HEK293 (cell line): Measurements from ENCODE around the gene C17orf100.
A peak's percentile ranks its signal among the peaks of the same experiment; 100 is the strongest.

Experiments
- GLI4 ChIP-seq: fragments of 450-650 bp; formaldehyde crosslinking; IDR thresholded peaks from 2 replicates; pipeline ENCODE4 v1.5.1; 2016; ENCODE audit warnings: missing biosample characterization, missing genetic modification characterization
- KLF16 ChIP-seq: fragments of 450-650 bp; formaldehyde crosslinking; IDR thresholded peaks from 2 replicates; pipeline ENCODE4 v1.5.1; 2017; ENCODE audit warnings: missing biosample characterization, missing genetic modification characterization
- KLF8 ChIP-seq: fragments of 450-650 bp; formaldehyde crosslinking; IDR thresholded peaks from 2 replicates; pipeline ENCODE4 v1.5.1; 2016; ENCODE audit warnings: missing biosample characterization, missing genetic modification characterization
- MEIS1 ChIP-seq: sonication (generic); formaldehyde crosslinking; IDR thresholded peaks from 2 replicates; pipeline ENCODE4 v1.8.1; 2022; ENCODE audit warnings: missing genetic modification reagents, mild to moderate bottlenecking, borderline replicate concordance
- SCRT2 ChIP-seq: fragments of 450-650 bp; formaldehyde crosslinking; IDR thresholded peaks from 2 replicates; pipeline ENCODE4 v1.5.1; 2016; ENCODE audit warnings: missing biosample characterization, missing genetic modification characterization
- TCF7L2 ChIP-seq: IDR thresholded peaks from 2 replicates; pipeline ENCODE4 v1.6.1; 2011; ENCODE audit warnings: low read depth, mild to moderate bottlenecking, inconsistent platforms, low read length, moderate library complexity, borderline replicate concordance
- ZBTB7A ChIP-seq: fragments of 450-650 bp; formaldehyde crosslinking; IDR thresholded peaks from 2 replicates; pipeline ENCODE4 v1.5.1; 2016; ENCODE audit warnings: low read depth, missing biosample characterization, missing genetic modification characterization
- ZFHX2 ChIP-seq: fragments of 450-650 bp; formaldehyde crosslinking; conservative IDR thresholded peaks from 2 replicates; pipeline ENCODE4 v1.5.1; 2016; ENCODE audit warnings: missing biosample characterization, missing genetic modification characterization
- ZNF324 ChIP-seq: fragments of 450-650 bp; formaldehyde crosslinking; IDR thresholded peaks from 2 replicates; pipeline ENCODE4 v1.5.1; 2016; ENCODE audit warnings: missing biosample characterization, missing genetic modification characterization
- ZNF391 ChIP-seq: fragments of 450-650 bp; formaldehyde crosslinking; IDR thresholded peaks from 2 replicates; pipeline ENCODE4 v1.5.1; 2016; ENCODE audit warnings: low read depth, missing biosample characterization, missing genetic modification characterization, borderline replicate concordance
- ZNF571 ChIP-seq: fragments of 450-650 bp; formaldehyde crosslinking; IDR thresholded peaks from 2 replicates; pipeline ENCODE4 v1.5.0; 2017; ENCODE audit warnings: missing biosample characterization, missing genetic modification characterization
- ZNF600 ChIP-seq: fragments of 450-650 bp; formaldehyde crosslinking; IDR thresholded peaks from 2 replicates; pipeline ENCODE4 v1.5.1; 2016; ENCODE audit warnings: missing biosample characterization, missing genetic modification characterization
- ZNF610 ChIP-seq: fragments of 450-650 bp; formaldehyde crosslinking; IDR thresholded peaks from 2 replicates; pipeline ENCODE4 v1.5.1; 2016; ENCODE audit warnings: missing biosample characterization, missing genetic modification characterization, borderline replicate concordance
- ZNF76 ChIP-seq: fragments of 450-650 bp; formaldehyde crosslinking; IDR thresholded peaks from 2 replicates; pipeline ENCODE4; 2016; ENCODE audit warnings: low read depth, missing biosample characterization, missing genetic modification characterization, borderline replicate concordance
- ZNF843 ChIP-seq: fragments of 450-650 bp; formaldehyde crosslinking; IDR thresholded peaks from 2 replicates; pipeline ENCODE4 v1.5.1; 2016; ENCODE audit warnings: missing biosample characterization, missing genetic modification characterization
- ZSCAN30 ChIP-seq: fragments of 450-650 bp; IDR thresholded peaks from 2 replicates; pipeline ENCODE4 v1.5.1; 2018; ENCODE audit warnings: missing biosample characterization, mild to moderate bottlenecking, missing genetic modification characterization, moderate library complexity
- TF ChIP-seq, protein P1 (sequence below): fragments of 450-650 bp; formaldehyde crosslinking; IDR thresholded peaks from 2 replicates; pipeline ENCODE4 v1.5.1; 2016; ENCODE audit warnings: missing biosample characterization, missing genetic modification characterization
- TF ChIP-seq, protein P2 (sequence below): fragments of 450-650 bp; formaldehyde crosslinking; conservative IDR thresholded peaks from 2 replicates; pipeline ENCODE4 v1.5.1; 2016; ENCODE audit warnings: low read depth, missing biosample characterization, missing genetic modification characterization
- TF ChIP-seq, protein P3 (sequence below): fragments of 450-650 bp; formaldehyde crosslinking; IDR thresholded peaks from 2 replicates; pipeline ENCODE4 v1.5.1; 2016; ENCODE audit warnings: missing biosample characterization, missing genetic modification characterization
- TF ChIP-seq, protein P4 (sequence below): fragments of 450-650 bp; formaldehyde crosslinking; IDR thresholded peaks from 2 replicates; pipeline ENCODE4 v1.5.1; 2016; ENCODE audit warnings: missing biosample characterization, missing genetic modification characterization
- TF ChIP-seq, protein P5 (sequence below): IDR thresholded peaks from 2 replicates; pipeline ENCODE4 v1.6.1; 2011; ENCODE audit warnings: mild to moderate bottlenecking, low read depth, low read length, borderline replicate concordance
- TF ChIP-seq, protein P6 (sequence below): fragments of 450-650 bp; formaldehyde crosslinking; IDR thresholded peaks from 2 replicates; pipeline ENCODE4 v1.5.1; 2016; ENCODE audit warnings: missing biosample characterization, missing genetic modification characterization, borderline replicate concordance
- TF ChIP-seq, protein P7 (sequence below): fragments of 450-650 bp; formaldehyde crosslinking; IDR thresholded peaks from 2 replicates; pipeline ENCODE4 v1.5.1; 2016; ENCODE audit warnings: missing biosample characterization, missing genetic modification characterization

The C17orf100 gene

DNA sequence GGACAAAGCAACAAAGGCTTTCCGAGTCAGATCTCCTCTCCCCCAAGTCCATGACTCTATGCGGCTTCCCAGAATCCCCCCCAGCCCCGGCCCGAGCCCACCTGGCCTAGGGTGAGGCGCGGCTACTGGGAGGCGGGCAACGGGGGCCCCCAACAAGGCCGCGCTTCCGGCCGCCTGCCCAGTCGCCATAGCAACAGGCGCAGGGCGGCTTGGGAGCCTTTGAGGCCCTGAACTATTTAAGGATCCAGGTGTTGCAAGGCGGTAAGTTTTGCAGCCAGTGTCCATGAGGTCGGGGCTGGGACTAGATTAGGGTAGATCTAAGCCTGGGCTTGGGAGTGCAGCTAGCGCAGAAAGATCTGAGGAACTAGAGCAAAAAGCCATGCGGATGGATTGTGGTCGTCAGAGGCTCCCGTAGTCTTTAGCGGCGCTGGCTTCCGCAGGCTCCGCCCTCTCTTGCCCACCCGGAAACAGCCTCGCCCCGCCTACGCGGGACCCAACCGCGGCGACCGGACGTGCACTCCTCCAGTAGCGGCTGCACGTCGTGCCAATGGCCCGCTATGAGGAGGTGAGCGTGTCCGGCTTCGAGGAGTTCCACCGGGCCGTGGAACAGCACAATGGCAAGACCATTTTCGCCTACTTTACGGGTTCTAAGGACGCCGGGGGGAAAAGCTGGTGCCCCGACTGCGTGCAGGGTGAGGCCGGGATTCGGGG is 10.9 kb upstream of the C17orf100 start, which contains the start of the genes KIAA0753 and TXNDC17 (continued):
- TF ChIP-seq TCF7L2 (peak; percentile 60; the same call in 1 of the 2 replicates), MEIS1 (CRISPR knock-in tag) (no peak), ZNF610 (tag by site-specific recombination) (0 out of 2 replicates have a peak, but pooled peaks have one; percentile 39), ZNF76 (peak; percentile 93), ZBTB7A (tag by site-specific recombination) (peak; percentile 19; the same call in 1 of the 2 replicates), GLI4 (no peak), ZNF843 (tag by site-specific recombination) (peak; percentile 14; the same call in 1 of the 2 replicates), ZNF391 (peak; percentile 40; the same call in 1 of the 2 replicates), ZNF324 (peak; percentile 74; the same call in 1 of the 2 replicates), ZNF600 (tag by site-specific recombination) (0 out of 2 replicates have a peak, but pooled peaks have one; percentile 66), ZSCAN30 (0 out of 2 replicates have a peak, but pooled peaks have one; percentile 36), ZNF571 (tag by site-specific recombination) (no peak), KLF8 (tag by site-specific recombination) (peak; percentile 92), KLF16 (tag by site-specific recombination) (peak; percentile 70), ZFHX2 (tag by site-specific recombination) (peak; percentile 85), SCRT2 (tag by site-specific recombination) (peak; percentile 86)
- TF ChIP-seq, protein P1, sequence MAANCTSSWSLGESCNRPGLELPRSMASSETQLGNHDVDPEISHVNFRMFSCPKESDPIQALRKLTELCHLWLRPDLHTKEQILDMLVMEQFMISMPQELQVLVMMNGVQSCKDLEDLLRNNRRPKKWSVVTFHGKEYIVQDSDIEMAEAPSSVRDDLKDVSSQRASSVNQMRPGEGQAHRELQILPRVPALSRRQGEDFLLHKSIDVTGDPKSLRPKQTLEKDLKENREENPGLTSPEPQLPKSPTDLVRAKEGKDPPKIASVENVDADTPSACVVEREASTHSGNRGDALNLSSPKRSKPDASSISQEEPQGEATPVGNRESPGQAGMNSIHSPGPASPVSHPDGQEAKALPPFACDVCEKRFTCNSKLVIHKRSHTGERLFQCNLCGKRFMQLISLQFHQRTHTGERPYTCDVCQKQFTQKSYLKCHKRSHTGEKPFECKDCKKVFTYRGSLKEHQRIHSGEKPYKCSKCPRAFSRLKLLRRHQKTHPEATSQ: 0 out of 2 replicates have a peak, but pooled peaks have one; percentile 51
- TF ChIP-seq, protein P2, sequence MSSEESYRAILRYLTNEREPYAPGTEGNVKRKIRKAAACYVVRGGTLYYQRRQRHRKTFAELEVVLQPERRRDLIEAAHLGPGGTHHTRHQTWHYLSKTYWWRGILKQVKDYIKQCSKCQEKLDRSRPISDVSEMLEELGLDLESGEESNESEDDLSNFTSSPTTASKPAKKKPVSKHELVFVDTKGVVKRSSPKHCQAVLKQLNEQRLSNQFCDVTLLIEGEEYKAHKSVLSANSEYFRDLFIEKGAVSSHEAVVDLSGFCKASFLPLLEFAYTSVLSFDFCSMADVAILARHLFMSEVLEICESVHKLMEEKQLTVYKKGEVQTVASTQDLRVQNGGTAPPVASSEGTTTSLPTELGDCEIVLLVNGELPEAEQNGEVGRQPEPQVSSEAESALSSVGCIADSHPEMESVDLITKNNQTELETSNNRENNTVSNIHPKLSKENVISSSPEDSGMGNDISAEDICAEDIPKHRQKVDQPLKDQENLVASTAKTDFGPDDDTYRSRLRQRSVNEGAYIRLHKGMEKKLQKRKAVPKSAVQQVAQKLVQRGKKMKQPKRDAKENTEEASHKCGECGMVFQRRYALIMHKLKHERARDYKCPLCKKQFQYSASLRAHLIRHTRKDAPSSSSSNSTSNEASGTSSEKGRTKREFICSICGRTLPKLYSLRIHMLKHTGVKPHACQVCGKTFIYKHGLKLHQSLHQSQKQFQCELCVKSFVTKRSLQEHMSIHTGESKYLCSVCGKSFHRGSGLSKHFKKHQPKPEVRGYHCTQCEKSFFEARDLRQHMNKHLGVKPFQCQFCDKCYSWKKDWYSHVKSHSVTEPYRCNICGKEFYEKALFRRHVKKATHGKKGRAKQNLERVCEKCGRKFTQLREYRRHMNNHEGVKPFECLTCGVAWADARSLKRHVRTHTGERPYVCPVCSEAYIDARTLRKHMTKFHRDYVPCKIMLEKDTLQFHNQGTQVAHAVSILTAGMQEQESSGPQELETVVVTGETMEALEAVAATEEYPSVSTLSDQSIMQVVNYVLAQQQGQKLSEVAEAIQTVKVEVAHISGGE (tag by site-specific recombination): peak; percentile 89
- TF ChIP-seq, protein P3, sequence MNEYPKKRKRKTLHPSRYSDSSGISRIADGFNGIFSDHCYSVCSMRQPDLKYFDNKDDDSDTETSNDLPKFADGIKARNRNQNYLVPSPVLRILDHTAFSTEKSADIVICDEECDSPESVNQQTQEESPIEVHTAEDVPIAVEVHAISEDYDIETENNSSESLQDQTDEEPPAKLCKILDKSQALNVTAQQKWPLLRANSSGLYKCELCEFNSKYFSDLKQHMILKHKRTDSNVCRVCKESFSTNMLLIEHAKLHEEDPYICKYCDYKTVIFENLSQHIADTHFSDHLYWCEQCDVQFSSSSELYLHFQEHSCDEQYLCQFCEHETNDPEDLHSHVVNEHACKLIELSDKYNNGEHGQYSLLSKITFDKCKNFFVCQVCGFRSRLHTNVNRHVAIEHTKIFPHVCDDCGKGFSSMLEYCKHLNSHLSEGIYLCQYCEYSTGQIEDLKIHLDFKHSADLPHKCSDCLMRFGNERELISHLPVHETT (tag by site-specific recombination): peak; percentile 27; the same call in 1 of the 2 replicates
- TF ChIP-seq, protein P4, sequence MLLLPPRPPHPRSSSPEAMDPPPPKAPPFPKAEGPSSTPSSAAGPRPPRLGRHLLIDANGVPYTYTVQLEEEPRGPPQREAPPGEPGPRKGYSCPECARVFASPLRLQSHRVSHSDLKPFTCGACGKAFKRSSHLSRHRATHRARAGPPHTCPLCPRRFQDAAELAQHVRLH (tag by site-specific recombination): peak; percentile 96
- TF ChIP-seq, protein P5, sequence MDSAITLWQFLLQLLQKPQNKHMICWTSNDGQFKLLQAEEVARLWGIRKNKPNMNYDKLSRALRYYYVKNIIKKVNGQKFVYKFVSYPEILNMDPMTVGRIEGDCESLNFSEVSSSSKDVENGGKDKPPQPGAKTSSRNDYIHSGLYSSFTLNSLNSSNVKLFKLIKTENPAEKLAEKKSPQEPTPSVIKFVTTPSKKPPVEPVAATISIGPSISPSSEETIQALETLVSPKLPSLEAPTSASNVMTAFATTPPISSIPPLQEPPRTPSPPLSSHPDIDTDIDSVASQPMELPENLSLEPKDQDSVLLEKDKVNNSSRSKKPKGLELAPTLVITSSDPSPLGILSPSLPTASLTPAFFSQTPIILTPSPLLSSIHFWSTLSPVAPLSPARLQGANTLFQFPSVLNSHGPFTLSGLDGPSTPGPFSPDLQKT: peak; percentile 95
- TF ChIP-seq, protein P6, sequence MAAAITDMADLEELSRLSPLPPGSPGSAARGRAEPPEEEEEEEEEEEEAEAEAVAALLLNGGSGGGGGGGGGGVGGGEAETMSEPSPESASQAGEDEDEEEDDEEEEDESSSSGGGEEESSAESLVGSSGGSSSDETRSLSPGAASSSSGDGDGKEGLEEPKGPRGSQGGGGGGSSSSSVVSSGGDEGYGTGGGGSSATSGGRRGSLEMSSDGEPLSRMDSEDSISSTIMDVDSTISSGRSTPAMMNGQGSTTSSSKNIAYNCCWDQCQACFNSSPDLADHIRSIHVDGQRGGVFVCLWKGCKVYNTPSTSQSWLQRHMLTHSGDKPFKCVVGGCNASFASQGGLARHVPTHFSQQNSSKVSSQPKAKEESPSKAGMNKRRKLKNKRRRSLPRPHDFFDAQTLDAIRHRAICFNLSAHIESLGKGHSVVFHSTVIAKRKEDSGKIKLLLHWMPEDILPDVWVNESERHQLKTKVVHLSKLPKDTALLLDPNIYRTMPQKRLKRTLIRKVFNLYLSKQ (tag by site-specific recombination): no peak
- TF ChIP-seq, protein P7, sequence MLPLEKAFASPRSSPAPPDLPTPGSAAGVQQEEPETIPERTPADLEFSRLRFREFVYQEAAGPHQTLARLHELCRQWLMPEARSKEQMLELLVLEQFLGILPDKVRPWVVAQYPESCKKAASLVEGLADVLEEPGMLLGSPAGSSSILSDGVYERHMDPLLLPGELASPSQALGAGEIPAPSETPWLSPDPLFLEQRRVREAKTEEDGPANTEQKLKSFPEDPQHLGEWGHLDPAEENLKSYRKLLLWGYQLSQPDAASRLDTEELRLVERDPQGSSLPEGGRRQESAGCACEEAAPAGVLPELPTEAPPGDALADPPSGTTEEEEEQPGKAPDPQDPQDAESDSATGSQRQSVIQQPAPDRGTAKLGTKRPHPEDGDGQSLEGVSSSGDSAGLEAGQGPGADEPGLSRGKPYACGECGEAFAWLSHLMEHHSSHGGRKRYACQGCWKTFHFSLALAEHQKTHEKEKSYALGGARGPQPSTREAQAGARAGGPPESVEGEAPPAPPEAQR (tag by site-specific recombination): no peak
